Activated T-helper 17 cell treated with anti-CD3 and anti-CD28 coated beads, Interleukin-2, amount 50 U/mL, for 72 hours (primary cell): Measurements from ENCODE around the gene IVD. TPM values are rescaled to one million over a fixed set of nuclear protein-coding genes. Genes with fewer than 3 reads are reported as not detected.
A peak's percentile ranks its signal among the peaks of the same experiment; 100 is the strongest.

Experiments
- ATAC-seq: fragments of 150-1000 bp; cut with Tn5 transposase; replicated peaks from 2 replicates; pipeline ENCODE4 v1.10.0; 2021; ENCODE audit warnings: mild to moderate bottlenecking, moderate library complexity
- H3K27ac Mint-ChIP-seq: one replicate; pipeline ENCODE4 v1.8.0; 2022; ENCODE audit warnings: mixed read lengths
- H3K27me3 Mint-ChIP-seq: one replicate; pipeline ENCODE4 v1.8.0; 2022; ENCODE audit warnings: mixed read lengths
- H3K36me3 Mint-ChIP-seq: one replicate; pipeline ENCODE4 v1.8.0; 2022; ENCODE audit warnings: low read depth, mild to moderate bottlenecking, mixed read lengths
- H3K4me1 Mint-ChIP-seq: one replicate; pipeline ENCODE4 v1.8.0; 2022; ENCODE audit warnings: mixed read lengths
- H3K4me3 Mint-ChIP-seq: one replicate; pipeline ENCODE4 v1.8.0; 2022; ENCODE audit warnings: mild to moderate bottlenecking, mixed read lengths
- H3K9me3 Mint-ChIP-seq: one replicate; pipeline ENCODE4 v1.8.0; 2022; ENCODE audit warnings: mixed read lengths
- total RNA-seq, 2 donors: library from RNA; stranded (reverse); gene quantifications; one replicate each; pipeline ENCODE4 v1.2.3, GENCODE V29; 2022

IVD gene
- total RNA-seq, 2 donors from 2014 or later = 48.8 to 57.9 TPM

DNA sequence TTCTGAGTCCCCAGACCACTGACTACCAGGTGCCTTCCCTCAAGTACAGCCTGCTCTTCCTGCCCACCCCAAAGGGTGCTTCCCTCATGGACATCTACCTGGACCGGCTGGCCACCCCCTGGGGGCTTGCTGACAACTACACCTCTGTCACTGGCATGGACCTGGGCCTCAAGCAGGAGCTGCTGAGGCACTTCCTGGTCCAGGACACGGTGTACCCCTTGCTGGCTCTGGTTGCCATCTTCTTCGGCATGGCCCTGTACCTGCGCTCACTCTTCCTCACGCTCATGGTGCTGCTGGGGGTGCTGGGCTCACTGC is 38.3 kb upstream of the IVD start:
- Mint-ChIP-seq H3K27me3 (no peaks in the 10 kb centered on the region), H3K4me3 (peak overlapping the region; percentile 94), H3K9me3 (no peaks in the 10 kb centered on the region), H3K27ac (peak overlapping the region; percentile 93), H3K4me1 (peaks cover 10% of the 10 kb centered on the region), H3K36me3 (no peaks in the 10 kb centered on the region)
- no peak for ATAC-seq

- Mint-ChIP-seq H3K4me3 (peak overlapping the region; percentile 94), H3K27ac (peak overlapping the region; percentile 93), H3K9me3 (no peaks in the 10 kb centered on the region), H3K27me3 (no peaks in the 10 kb centered on the region), H3K4me1 (peaks cover 10% of the 10 kb centered on the region), H3K36me3 (no peaks in the 10 kb centered on the region)
- ATAC-seq = peak; percentile 94
Measured at GRCh38 chr15:40367686-40368611, 37.6 kb upstream of the IVD start.

DNA sequence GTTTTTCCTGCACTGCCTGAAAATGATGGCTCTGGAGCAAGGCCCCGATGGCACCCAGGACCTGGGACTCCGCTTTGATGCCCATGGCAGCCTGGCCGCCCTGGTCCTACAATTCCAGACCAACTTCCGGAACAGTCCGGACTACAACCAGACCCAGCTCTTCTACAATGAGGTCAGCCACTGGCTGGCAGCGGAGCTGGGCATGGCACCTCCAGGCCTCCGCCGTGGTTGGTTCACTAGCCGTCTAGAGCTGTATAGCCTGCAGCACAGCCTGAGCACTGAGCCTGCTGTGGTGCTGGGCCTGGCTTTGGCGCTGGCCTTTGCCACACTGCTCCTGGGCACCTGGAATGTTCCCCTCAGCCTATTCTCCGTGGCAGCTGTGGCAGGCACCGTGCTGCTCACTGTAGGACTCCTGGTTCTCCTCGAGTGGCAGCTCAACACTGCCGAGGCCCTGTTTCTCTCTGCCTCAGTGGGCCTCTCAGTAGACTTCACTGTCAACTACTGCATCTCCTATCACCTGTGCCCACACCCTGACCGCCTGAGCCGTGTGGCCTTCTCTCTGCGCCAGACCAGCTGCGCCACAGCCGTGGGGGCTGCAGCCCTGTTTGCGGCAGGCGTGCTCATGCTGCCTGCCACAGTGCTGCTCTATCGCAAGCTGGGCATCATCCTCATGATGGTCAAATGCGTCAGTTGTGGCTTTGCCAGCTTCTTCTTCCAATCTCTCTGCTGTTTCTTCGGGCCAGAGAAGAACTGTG is 36.7 kb upstream of the IVD start:
- Mint-ChIP-seq H3K9me3 (no peaks in the 10 kb centered on the region), H3K4me1 (peaks cover 10% of the 10 kb centered on the region), H3K27ac (no peak overlapping the region)

DNA sequence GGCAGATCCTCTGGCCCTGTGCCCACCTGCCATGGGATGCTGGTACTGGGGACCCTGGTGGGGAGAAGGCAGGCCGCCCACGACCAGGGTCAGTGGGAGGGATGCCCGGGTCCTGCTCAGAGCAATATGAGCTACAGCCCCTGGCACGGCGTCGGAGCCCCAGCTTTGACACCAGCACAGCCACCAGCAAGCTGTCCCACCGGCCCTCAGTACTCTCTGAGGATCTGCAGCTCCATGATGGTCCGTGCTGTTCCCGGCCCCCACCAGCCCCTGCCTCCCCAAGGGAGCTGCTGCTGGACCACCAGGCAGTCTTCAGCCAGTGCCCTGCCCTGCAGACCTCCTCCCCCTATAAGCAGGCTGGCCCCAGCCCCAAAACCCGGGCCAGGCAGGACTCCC is 36.1 kb upstream of the IVD start:
- Mint-ChIP-seq H3K4me3 (peak overlapping the region; percentile 94), H3K36me3 (no peaks in the 10 kb centered on the region), H3K4me1 (peaks cover 10% of the 10 kb centered on the region), H3K9me3 (no peaks in the 10 kb centered on the region), H3K27ac (no peak overlapping the region), H3K27me3 (no peaks in the 10 kb centered on the region)
- no peak for ATAC-seq

More for the DNA sequence above, 36.7 kb upstream of the IVD start:
- Mint-ChIP-seq H3K36me3 (no peaks in the 10 kb centered on the region), H3K4me3 (peak overlapping the region; percentile 94), H3K27me3 (no peaks in the 10 kb centered on the region)
- ATAC-seq = no peak

DNA sequence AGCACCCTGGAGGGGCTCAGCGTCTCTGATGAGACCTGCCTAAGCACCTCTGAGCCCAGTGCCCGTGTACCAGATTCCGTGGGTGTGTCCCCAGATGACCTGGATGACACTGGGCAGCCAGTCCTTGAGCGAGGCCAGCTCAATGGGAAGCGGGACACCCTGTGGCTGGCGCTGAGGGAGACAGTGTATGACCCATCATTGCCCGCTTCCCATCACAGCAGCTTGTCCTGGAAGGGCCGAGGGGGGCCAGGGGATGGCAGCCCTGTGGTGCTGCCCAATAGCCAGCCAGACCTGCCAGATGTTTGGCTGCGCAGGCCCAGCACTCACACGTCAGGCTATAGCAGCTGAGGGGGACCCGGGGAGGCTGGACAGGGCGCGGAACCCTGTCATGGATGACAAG is 35.6 kb upstream of the IVD start:
- Mint-ChIP-seq H3K4me1 (peaks cover 10% of the 10 kb centered on the region), H3K27me3 (no peaks in the 10 kb centered on the region), H3K36me3 (no peaks in the 10 kb centered on the region), H3K4me3 (no peak overlapping the region), H3K27ac (no peak overlapping the region), H3K9me3 (no peaks in the 10 kb centered on the region)
- ATAC-seq = no peak

DNA sequence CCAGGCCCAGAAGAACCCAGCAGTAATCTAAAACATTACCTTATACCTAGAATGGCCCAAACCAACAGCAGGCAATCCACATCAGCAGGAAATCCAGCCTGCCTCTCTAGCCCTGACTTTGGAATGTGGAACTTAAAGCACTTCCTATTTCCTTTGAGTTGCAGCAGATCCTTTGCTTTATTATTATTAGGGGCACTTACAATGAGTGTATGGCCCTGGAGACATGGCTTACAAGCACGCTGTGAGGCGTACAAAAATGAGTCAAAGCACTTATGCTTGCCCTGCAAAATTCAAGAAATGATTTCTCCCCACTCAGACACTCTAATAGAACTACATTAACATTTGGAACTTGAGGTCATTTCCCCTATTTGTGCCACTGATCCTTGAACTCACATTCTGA is 32.6 kb upstream of the IVD start:
- no peak overlapping the region for H3K27ac Mint-ChIP-seq
- no peaks in the 10 kb centered on the region for H3K36me3 Mint-ChIP-seq
- ATAC-seq = no peak
- no peaks in the 10 kb centered on the region for H3K9me3 Mint-ChIP-seq
- H3K4me3 Mint-ChIP-seq = no peak overlapping the region
- no peaks in the 10 kb centered on the region for H3K4me1 Mint-ChIP-seq
- H3K27me3 Mint-ChIP-seq = no peaks in the 10 kb centered on the region

DNA sequence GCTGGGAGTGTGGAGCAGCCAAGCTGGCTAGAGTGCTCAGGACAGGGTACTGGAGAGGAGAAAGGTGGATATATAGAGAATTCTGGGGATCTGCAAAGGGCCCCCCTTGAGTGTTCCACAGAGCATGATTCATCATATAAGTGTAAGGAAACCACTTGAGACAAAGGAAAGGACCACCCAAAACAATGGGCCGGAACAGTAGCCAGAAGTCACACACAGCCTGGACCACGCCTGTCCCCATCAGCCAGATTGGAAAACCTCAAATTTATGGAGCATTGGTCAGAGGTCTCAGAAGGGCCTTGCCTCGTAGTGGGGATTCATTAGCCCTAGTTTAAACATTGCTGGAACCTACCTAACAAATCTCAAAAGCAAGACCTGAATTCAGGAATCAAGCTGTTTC is 28.0 kb upstream of the IVD start:
- no peak for ATAC-seq
- Mint-ChIP-seq H3K27ac (no peak overlapping the region), H3K4me3 (no peak overlapping the region), H3K9me3 (no peaks in the 10 kb centered on the region), H3K36me3 (peaks cover under 1% of the 10 kb centered on the region), H3K4me1 (peaks cover 3% of the 10 kb centered on the region), H3K27me3 (no peaks in the 10 kb centered on the region)

- Mint-ChIP-seq H3K36me3 (peaks cover 7% of the 10 kb centered on the region), H3K9me3 (no peaks in the 10 kb centered on the region), H3K4me3 (no peak overlapping the region), H3K27ac (no peak overlapping the region), H3K4me1 (peaks cover 16% of the 10 kb centered on the region), H3K27me3 (no peaks in the 10 kb centered on the region)
- ATAC-seq = no peak
Measured at GRCh38 chr15:40379374-40379773, 26.2 kb upstream of the IVD start.

GRCh38 chr15:40379853-40380252 is 25.7 kb upstream of the IVD start:
- Mint-ChIP-seq H3K27me3 (no peaks in the 10 kb centered on the region), H3K4me1 (peaks cover 18% of the 10 kb centered on the region), H3K27ac (no peak overlapping the region), H3K36me3 (peaks cover 11% of the 10 kb centered on the region), H3K9me3 (no peaks in the 10 kb centered on the region), H3K4me3 (no peak overlapping the region)
- no peak for ATAC-seq

DNA sequence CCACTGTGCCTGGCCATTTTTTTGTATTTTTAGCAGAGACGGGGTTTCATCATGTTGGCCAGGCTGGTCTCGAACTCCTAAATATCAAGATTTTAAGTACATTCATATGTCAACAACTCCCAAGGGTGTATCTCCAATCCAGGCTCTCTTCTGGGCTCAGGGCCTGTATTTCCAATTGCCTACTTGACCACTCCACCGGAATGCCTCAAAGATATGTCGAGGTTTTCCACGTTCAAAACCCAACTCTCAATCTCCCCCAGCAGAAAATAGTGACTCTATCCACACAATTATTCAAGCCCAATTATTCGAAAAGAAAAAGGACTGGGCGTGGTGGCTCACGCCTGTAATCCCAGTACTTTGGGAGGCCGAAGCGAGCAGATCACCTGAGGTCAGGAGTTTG is 25.0 kb upstream of the IVD start:
- Mint-ChIP-seq H3K27me3 (no peaks in the 10 kb centered on the region), H3K4me3 (no peak overlapping the region), H3K4me1 (peaks cover 18% of the 10 kb centered on the region), H3K9me3 (no peaks in the 10 kb centered on the region), H3K36me3 (peaks cover 18% of the 10 kb centered on the region), H3K27ac (no peak overlapping the region)
- no peak for ATAC-seq

DNA sequence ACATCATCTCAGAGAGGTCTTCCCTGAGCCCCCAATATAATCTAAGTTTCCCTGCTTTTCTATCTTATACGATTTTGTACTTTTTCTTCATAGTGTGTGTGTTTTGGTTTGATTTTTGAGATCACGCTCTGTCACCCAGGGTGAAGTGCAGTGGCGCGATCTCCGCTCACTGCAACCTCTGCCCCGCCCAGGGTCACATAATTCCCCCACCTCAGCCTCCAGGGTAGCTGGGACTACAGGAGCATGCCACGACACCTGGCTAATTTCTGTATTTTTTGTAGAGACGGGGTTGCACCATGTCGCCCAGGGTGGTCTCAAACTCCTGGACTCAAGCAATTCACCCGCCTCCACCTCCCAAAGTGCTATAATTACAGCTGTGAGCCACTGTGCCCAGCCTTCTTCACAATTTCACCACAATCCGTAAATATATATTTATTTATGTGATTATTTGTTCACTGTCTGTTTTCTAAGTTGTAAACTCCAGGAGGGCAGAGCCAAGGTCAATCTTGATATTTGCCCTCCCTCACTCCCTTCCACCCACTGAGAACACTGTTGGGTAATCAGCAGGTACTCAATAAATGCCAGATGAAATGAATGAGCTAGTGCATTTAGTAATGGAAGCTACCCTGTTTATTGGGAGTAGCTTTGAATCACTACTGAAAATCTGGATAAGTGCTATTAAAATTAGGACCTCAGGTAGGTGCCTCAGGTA is 23.6 kb upstream of the IVD start:
- no peaks in the 10 kb centered on the region for H3K9me3 Mint-ChIP-seq
- H3K27me3 Mint-ChIP-seq = no peaks in the 10 kb centered on the region
- ATAC-seq = no peak
- peak overlapping the region; percentile 93 for H3K4me3 Mint-ChIP-seq
- peaks cover 18% of the 10 kb centered on the region for H3K4me1 Mint-ChIP-seq
- peaks cover 24% of the 10 kb centered on the region for H3K36me3 Mint-ChIP-seq
- peak overlapping the region; percentile 93 for H3K27ac Mint-ChIP-seq

- H3K4me1 Mint-ChIP-seq = peaks cover 18% of the 10 kb centered on the region
- H3K27me3 Mint-ChIP-seq = no peaks in the 10 kb centered on the region
- no peaks in the 10 kb centered on the region for H3K9me3 Mint-ChIP-seq
- H3K36me3 Mint-ChIP-seq = peaks cover 33% of the 10 kb centered on the region
- peak within 1 kb of the TSS; percentile 93 for H3K4me3 Mint-ChIP-seq
- peak; percentile 100 for ATAC-seq
- peak within 1 kb of the TSS; percentile 93 for H3K27ac Mint-ChIP-seq
Measured at GRCh38 chr15:40382580-40383456, 22.8 kb upstream of the IVD start, which contains the start of gene KNSTRN. TSS of gene KNSTRN (plus strand) at chr15:40382721. CDS start at chr15:40382836, 115 bp downstream.

GRCh38 chr15:40386480-40386879 is 19.1 kb upstream of the IVD start:
- no peak overlapping the region for H3K27ac Mint-ChIP-seq
- no peaks in the 10 kb centered on the region for H3K27me3 Mint-ChIP-seq
- H3K4me1 Mint-ChIP-seq = peaks cover 18% of the 10 kb centered on the region
- H3K9me3 Mint-ChIP-seq = no peaks in the 10 kb centered on the region
- no peak for ATAC-seq
- H3K4me3 Mint-ChIP-seq = no peak overlapping the region
- peaks cover 67% of the 10 kb centered on the region for H3K36me3 Mint-ChIP-seq
